Measurements from ENCODE around the gene FITM1. TPM values are rescaled to one million over a fixed set of nuclear protein-coding genes. Genes with fewer than 3 reads are reported as not detected.
A peak's percentile ranks its signal among the peaks of the same experiment; 100 is the strongest.

FITM1 gene
- total RNA-seq, 4 donors from 2014 or later, result 0.27 to 0.67 TPM; not detected in 2

DNA sequence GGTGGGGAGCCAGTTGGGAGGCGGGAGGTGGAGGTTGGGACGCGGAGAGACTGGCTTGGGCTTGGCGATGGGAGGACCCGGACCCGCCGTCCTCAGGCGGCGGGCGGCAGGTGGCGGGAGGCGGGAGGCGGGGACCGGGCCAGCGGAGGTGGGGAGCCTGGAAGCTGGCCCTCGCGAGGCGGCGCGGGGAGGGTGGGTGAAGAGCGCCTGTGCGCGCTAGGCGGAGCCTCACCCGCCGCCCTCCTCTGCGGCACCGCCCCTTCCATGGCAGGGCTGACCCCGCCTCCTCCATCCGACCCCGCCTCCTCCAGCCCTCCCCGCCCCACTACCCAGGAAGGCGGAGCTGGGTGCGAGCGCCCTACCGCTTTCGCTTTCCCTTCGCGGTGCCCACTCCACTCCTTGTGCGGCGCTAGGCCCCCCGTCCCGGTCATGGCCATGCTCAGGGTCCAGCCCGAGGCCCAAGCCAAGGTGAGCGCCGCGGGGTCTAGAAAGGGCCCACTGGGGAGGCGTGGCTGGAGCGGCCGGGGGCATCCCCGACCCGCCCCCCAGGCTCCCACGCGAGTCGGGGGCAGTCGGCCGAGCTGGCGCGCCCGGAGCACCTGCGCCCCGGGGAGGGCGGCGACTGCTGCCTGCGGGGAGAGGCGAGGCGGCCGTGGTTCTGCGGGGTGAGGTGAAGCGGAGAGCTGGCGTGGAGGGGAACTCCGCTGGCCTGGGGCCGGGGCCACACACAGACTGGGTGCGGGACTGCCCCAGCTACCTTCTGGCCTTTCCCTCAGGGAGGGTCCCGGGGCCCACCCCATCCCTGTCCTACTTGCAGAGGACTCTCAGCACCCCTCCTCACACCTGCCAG is 5.6 kb downstream of the FITM1 start, which contains the start of gene PSME1:
Gene PSME1, plus strand, starts transcription at position 361 of the 850 bp plus-strand sequence. Its CDS starts 69 bp downstream, at position 430.
- ATAC-seq, result peak; percentile 98
- Histone ChIP-seq H3K27ac (peak within 1 kb of the TSS; percentile 81 to 95 (median 93)), H3K27me3 (no peaks in the 10 kb centered on the region), H3K4me1 (peaks cover 0 to 69% (median 25%) of the 10 kb centered on the region in 3 donors), H3K4me3 (peak within 1 kb of the TSS; percentile 93 to 98), H3K36me3 (peaks cover 0 to 28% of the 10 kb centered on the region in 2 donors), H3K9me3 (no peaks in the 10 kb centered on the region)
- WGBS, 2 donors (ENCODE audit: low coverage in 1 of 2), result 1% methylated on average over 19 of the region's 75 CpGs; no CpG with 5 or more reads in 1 of the 2 donors
- TF ChIP-seq POLR2AphosphoS5 (IDR thresholded peaks at IDR 0.05) (peak; percentile 56), EP300 (IDR thresholded peaks at IDR 0.05) (no peak), POLR2A (IDR thresholded peaks at IDR 0.05) (peak; percentile 24 to 55)
- TF ChIP-seq, protein P1, sequence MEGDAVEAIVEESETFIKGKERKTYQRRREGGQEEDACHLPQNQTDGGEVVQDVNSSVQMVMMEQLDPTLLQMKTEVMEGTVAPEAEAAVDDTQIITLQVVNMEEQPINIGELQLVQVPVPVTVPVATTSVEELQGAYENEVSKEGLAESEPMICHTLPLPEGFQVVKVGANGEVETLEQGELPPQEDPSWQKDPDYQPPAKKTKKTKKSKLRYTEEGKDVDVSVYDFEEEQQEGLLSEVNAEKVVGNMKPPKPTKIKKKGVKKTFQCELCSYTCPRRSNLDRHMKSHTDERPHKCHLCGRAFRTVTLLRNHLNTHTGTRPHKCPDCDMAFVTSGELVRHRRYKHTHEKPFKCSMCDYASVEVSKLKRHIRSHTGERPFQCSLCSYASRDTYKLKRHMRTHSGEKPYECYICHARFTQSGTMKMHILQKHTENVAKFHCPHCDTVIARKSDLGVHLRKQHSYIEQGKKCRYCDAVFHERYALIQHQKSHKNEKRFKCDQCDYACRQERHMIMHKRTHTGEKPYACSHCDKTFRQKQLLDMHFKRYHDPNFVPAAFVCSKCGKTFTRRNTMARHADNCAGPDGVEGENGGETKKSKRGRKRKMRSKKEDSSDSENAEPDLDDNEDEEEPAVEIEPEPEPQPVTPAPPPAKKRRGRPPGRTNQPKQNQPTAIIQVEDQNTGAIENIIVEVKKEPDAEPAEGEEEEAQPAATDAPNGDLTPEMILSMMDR (IDR thresholded peaks at IDR 0.05), result peak in 2 of 4 experiments; percentile 8 to 46

DNA sequence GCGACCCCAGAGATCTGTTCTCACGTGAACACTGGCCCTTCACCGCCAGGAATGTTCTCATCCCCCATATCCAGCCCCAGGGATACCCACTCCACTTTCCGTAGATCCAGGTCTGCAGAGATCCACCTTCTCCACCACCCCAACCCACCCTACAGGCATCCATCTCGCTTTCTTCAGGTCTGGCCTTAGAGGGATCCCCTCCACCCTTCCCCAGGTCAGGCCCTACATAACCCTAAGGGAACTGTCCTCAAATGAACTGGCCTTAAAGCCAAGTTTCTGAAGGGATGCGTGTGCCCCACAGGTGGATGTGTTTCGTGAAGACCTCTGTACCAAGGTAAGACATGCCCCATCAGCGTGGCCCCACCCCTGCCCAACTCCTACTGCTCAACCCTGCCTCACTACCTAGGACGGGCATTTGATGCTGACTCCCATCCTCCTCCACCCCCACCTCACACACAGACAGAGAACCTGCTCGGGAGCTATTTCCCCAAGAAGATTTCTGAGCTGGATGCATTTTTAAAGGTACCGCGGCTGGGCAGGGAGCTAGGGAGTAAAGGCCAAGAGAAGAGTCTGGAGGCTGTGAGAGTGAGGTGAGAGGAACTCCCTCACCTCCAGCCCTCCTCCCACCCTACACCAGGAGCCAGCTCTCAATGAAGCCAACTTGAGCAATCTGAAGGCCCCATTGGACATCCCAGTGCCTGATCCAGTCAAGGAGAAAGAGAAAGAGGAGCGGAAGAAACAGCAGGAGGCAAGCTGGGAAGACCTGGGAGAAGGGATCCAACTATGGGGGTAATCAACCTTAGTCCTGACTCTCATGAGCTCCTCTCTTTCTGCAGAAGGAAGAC is 6.4 kb downstream of the FITM1 start:
- peaks cover 0 to 62% (median 25%) of the 10 kb centered on the region in 3 donors for H3K4me1 ChIP-seq
- H3K27ac ChIP-seq, result peak overlapping the region; percentile 81 to 95 (median 93)
- no peaks in the 10 kb centered on the region for H3K9me3 ChIP-seq
- peak overlapping the region; percentile 93 to 98 for H3K4me3 ChIP-seq
- ATAC-seq, result no peak
- WGBS, 2 donors (ENCODE audit: low coverage in 1 of 2), result 28 to 42% methylated on average over 2 to 5 of the region's 13 CpGs
- H3K36me3 ChIP-seq, result peaks cover 0 to 28% of the 10 kb centered on the region in 2 donors
- TF ChIP-seq EP300 (IDR thresholded peaks at IDR 0.05) (no peak), POLR2A (IDR thresholded peaks at IDR 0.05) (no peak), POLR2AphosphoS5 (IDR thresholded peaks at IDR 0.05) (no peak)
- TF ChIP-seq, protein P1 (IDR thresholded peaks at IDR 0.05), result no peak
- no peaks in the 10 kb centered on the region for H3K27me3 ChIP-seq

DNA sequence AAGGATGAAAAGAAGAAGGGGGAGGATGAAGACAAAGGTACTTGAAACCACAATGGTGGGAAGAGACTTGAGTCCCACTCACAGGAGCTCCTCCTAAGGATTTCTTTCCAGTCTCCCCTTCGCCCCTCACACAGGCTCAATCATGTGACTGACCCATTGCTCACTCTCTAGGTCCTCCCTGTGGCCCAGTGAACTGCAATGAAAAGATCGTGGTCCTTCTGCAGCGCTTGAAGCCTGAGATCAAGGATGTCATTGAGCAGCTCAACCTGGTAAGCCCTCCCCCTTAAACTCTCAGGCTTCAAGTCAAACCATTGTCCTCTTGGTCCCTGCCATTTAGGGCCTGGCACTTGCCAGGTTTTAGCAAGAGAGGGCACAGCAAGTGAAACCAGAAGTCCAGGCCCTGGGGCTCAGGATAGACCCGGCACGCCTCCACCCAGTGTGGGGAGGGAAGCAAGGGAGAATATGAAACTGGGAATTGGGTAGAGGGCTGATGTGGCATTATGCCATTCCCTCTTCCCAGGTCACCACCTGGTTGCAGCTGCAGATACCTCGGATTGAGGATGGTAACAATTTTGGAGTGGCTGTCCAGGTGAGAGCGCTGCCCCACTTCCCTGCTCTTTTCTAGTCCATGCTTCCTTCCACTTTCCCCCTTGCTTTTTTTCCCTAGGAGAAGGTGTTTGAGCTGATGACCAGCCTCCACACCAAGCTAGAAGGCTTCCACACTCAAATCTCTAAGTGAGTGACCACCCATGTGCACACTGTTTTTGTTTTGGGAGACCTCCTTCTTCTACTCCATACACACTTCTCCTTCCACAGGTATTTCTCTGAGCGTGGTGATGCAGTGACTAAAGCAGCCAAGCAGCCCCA is 7.3 kb downstream of the FITM1 start:
- H3K4me3 ChIP-seq, result no peak overlapping the region
- TF ChIP-seq POLR2A (IDR thresholded peaks at IDR 0.05) (no peak), POLR2AphosphoS5 (IDR thresholded peaks at IDR 0.05) (no peak), EP300 (IDR thresholded peaks at IDR 0.05) (no peak)
- TF ChIP-seq, protein P1 (IDR thresholded peaks at IDR 0.05), result no peak
- peak overlapping the region in 3 of 4 donors; percentile 94 to 95 (median 94) for H3K27ac ChIP-seq
- WGBS, 2 donors (ENCODE audit: low coverage in 1 of 2), result 87 to 94% methylated on average over 3 of the region's 8 CpGs
- no peaks in the 10 kb centered on the region for H3K9me3 ChIP-seq
- ATAC-seq, result no peak
- H3K4me1 ChIP-seq, result peaks cover 0 to 64% (median 29%) of the 10 kb centered on the region in 3 donors
- H3K27me3 ChIP-seq, result no peaks in the 10 kb centered on the region
- peaks cover 0 to 28% of the 10 kb centered on the region in 2 donors for H3K36me3 ChIP-seq

DNA sequence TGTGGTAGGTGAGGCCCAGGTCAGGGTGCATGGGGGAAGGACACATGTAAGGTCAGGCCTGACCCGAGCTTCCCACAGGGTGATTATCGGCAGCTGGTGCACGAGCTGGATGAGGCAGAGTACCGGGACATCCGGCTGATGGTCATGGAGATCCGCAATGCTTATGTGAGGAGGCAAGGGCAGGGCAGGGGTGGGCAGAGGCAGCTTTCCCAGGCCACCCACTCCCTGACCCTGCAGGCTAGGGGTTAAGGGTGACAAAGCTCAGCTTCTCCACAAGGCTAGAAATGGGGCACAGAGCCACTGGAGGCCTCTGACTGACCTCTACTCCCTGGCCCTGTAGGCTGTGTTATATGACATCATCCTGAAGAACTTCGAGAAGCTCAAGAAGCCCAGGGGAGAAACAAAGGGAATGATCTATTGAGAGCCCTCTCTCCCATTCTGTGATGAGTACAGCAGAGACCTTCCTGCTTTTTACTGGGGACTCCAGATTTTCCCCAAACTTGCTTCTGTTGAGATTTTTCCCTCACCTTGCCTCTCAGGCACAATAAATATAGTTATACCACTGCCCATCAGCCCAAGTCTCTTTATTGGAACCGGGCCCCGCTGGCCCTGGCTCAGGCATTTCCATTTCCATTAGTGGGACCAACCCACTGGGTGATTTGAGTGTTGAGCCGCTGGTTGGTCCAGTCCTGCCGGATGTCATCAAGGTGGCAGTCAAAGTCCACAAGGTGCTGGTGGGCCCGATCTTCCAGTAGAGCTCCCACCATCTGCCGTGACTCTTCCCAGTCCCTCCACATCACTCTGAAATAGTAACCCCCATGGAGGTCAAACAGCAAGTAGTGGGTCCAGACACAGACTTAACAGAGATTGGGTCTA is 8.2 kb downstream of the FITM1 start:
- TF ChIP-seq, protein P1 (IDR thresholded peaks at IDR 0.05), result no peak
- TF ChIP-seq POLR2A (IDR thresholded peaks at IDR 0.05) (no peak), POLR2AphosphoS5 (IDR thresholded peaks at IDR 0.05) (no peak), EP300 (IDR thresholded peaks at IDR 0.05) (no peak)
- 43 to 82% methylated on average over 1 to 5 of the region's 13 CpGs for WGBS, 2 donors (ENCODE audit: low coverage in 1 of 2)
- H3K27me3 ChIP-seq, result no peaks in the 10 kb centered on the region
- no peak for ATAC-seq
- peaks cover 0 to 68% (median 29%) of the 10 kb centered on the region in 3 donors for H3K4me1 ChIP-seq
- no peak overlapping the region for H3K4me3 ChIP-seq
- no peaks in the 10 kb centered on the region for H3K9me3 ChIP-seq
- peaks cover 0 to 28% of the 10 kb centered on the region in 2 donors for H3K36me3 ChIP-seq
- peak overlapping the region in 2 of 4 donors; percentile 94 for H3K27ac ChIP-seq
